GM12878 (cell line): Measurements from ENCODE around the gene NUAK1. TPM values are rescaled to one million over a fixed set of nuclear protein-coding genes. Genes with fewer than 3 reads are reported as not detected.

Experiments used
- ATAC-seq: fragments of 200-7000 bp; cut with Tn5 transposase; 3 replicates; pipeline ENCODE4 v1.9.1; 2020; ENCODE audit warnings: mild to moderate bottlenecking, moderate library complexity
- BruUV-seq: library from RNA; stranded (reverse); fragments of 400-500 nt; replicated peaks from 2 replicates; lab custom pipeline; 2021; lab: Mats Ljungman, UMichigan
- CTCF ChIA-PET: fragments of 300-600 bp; sonication (Branson Sonifier 250); formaldehyde crosslinking; extraction: SDS; loops from one replicate; lab custom pipeline; 2021; ENCODE audit warnings: inconsistent platforms; lab: Yijun Ruan, JAX
- POLR2A ChIA-PET: fragments of 350-600 bp; formaldehyde crosslinking; extraction: SDS; loops from one replicate; lab custom pipeline; 2021; ENCODE audit warnings: inconsistent platforms; lab: Charles Lee
- RAD21 ChIA-PET: fragments of 300-600 bp; sonication (Branson Sonifier 250); formaldehyde crosslinking; loops from one replicate; lab custom pipeline; 2023; ENCODE audit warnings: antibody characterized with exemption; ENCODE audit not compliant: unreplicated experiment; lab: Charles Lee
- SMC1A ChIA-PET: fragments of 300-600 bp; sonication (Branson Sonifier 250); formaldehyde crosslinking; loops from one replicate; lab custom pipeline; 2023; ENCODE audit not compliant: unreplicated experiment, uncharacterized antibody; lab: Charles Lee
- DNase-seq: peaks from one replicate; pipeline ENCODE4 v3.0.0-alpha.2; 2011; ENCODE audit warnings: low read depth, low spot score
- FAIRE-seq: peaks from 3 replicates; lab custom pipeline; 2011; peaks lifted over from hg19 to GRCh38; lab: Jason Lieb, UNC
- H2AFZ ChIP-seq: 2 replicates; pipeline ENCODE4 v1.6.0; 2011; ENCODE audit warnings: low read depth, low read length, control low read depth; ENCODE audit not compliant: control insufficient read depth
- H3K27ac ChIP-seq: 2 replicates; pipeline ENCODE4 v1.5.1; 2011; ENCODE audit warnings: control low read depth; ENCODE audit not compliant: control insufficient read depth, insufficient read depth
- H3K27me3 ChIP-seq, 2 experiments: replicated peaks in 1 of 2; 2 replicates each; pipeline versions ENCODE4 v1.6.0 to v1.6.1; 2011; ENCODE audit warnings: low read length in 1 of 2; ENCODE audit not compliant: control insufficient read depth in 2 of 2, insufficient read depth in 2 of 2
- H3K36me3 ChIP-seq, 2 experiments: 2 replicates each; pipeline ENCODE4 v1.5.1; 2011; ENCODE audit warnings: low read length in 1 of 2; ENCODE audit not compliant: control insufficient read depth in 2 of 2, insufficient read depth in 2 of 2
- H3K4me1 ChIP-seq: 2 replicates; pipeline ENCODE4 v1.6.1; 2011; ENCODE audit warnings: mild to moderate bottlenecking, low read length, moderate library complexity, mixed read lengths; ENCODE audit not compliant: control insufficient read depth, insufficient read depth
- H3K4me2 ChIP-seq: 2 replicates; pipeline ENCODE4 v1.6.0; 2011; ENCODE audit warnings: control low read depth; ENCODE audit not compliant: control insufficient read depth, insufficient read depth
- H3K4me3 ChIP-seq: fragments of 200-600 bp; sonication (generic); 2 replicates; pipeline ENCODE4 v1.5.1; 2016
- H3K79me2 ChIP-seq: 2 replicates; pipeline ENCODE4 v1.6.0; 2011; ENCODE audit warnings: low read length; ENCODE audit not compliant: control insufficient read depth, insufficient read depth
- H3K9ac ChIP-seq: 2 replicates; pipeline ENCODE4 v1.8.0; 2011; ENCODE audit warnings: low read length, control low read depth, mixed read lengths; ENCODE audit not compliant: control insufficient read depth, insufficient read depth
- H3K9me3 ChIP-seq: replicated peaks from 3 replicates; pipeline ENCODE4 v1.5.1; 2011; ENCODE audit warnings: mild to moderate bottlenecking, low read length; ENCODE audit not compliant: control insufficient read depth, insufficient read depth
- H4K20me1 ChIP-seq: 2 replicates; pipeline ENCODE4 v1.6.0; 2011; ENCODE audit not compliant: control insufficient read depth, insufficient read depth
- BHLHE40 ChIP-seq, 2 experiments: fragments of 450-650 bp in 1 of 2; IDR thresholded peaks; 2 replicates each; pipeline ENCODE4 v1.6.1; 2011 to 2017; ENCODE audit warnings: low read depth in 2 of 2, borderline replicate concordance in 1 of 2, improper control_type of control experiment in 1 of 2, low read length in 1 of 2, mild to moderate bottlenecking in 1 of 2
- MXI1 ChIP-seq: fragments of 150-350 bp; IDR thresholded peaks from 2 replicates; pipeline ENCODE4 v1.6.1; 2011; ENCODE audit warnings: low read depth, mild to moderate bottlenecking, inconsistent platforms, low read length, improper control_type of control experiment
- TCF3 ChIP-seq: IDR thresholded peaks from 2 replicates; pipeline ENCODE4 v1.6.1; 2012; ENCODE audit warnings: low read depth, mild to moderate bottlenecking, low read length, borderline replicate concordance; ENCODE audit not compliant: insufficient read depth
- YBX1 ChIP-seq: fragments of 450-650 bp; IDR thresholded peaks from 2 replicates; pipeline ENCODE4 v1.6.1; 2016; ENCODE audit warnings: antibody characterized with exemption
- WGBS: methylation state at CpG from one replicate; pipeline ENCODE4 v1.1.6; 2016; ENCODE audit warnings: low lambda C conversion rate; ENCODE audit not compliant: insufficient replicate concordance, insufficient coverage; ENCODE audit errors: missing lambda C conversion rate; 5-methylcytosine and 5-hydroxymethylcytosine counted together
- in situ Hi-C: fragments of 300-500 bp; cut with MboI; formaldehyde crosslinking; loops from 9 replicates; pipeline ENCODE4 v1.14.3; 2018; ENCODE audit warnings: mixed read lengths
- intact Hi-C: fragments of 100-400 bp; cut with micrococcal nuclease; formaldehyde crosslinking; loops from one replicate; pipeline ENCODE4 v1.14.2; 2022; ENCODE audit not compliant: unreplicated experiment
- polyA plus RNA-seq, 11 experiments: library from polyadenylated mRNA; depleted of rRNA in 4 of 11; unstranded in 6 of 11; stranded (reverse) in 5 of 11; fragments of >200 nt; fragmentation: Nextera tagmentation in 4 of 11; fragmentation: Illumina TruSeq in 1 of 11; extraction: Ambion mirVana in 4 of 11; extraction: Trizol in 1 of 11; gene quantifications; 1 replicate in 1 of 11; 2 replicates in 10 of 11; pipeline versions ENCODE4 v1.2.1 to v1.2.3, GENCODE V29; 2011 to 2016; ENCODE audit warnings: inconsistent platforms in 2 of 11, missing spikeins in 2 of 11, low read depth in 1 of 11
- total RNA-seq, 4 experiments: library from RNA; depleted of rRNA in 3 of 4; stranded (reverse); fragments of >200 nt in 3 of 4; fragmentation: Illumina TruSeq in 1 of 4; extraction: Trizol in 1 of 4; gene quantifications; 2 replicates each; pipeline versions ENCODE4 v1.2.1 to v1.2.3, GENCODE V29; 2013 to 2021
- TF ChIP-seq, protein P1 (sequence below): IDR thresholded peaks from 2 replicates; pipeline ENCODE4 v1.6.1; 2012; ENCODE audit warnings: low read depth, low read length, improper control_type of control experiment
- TF ChIP-seq, protein P2 (sequence below): fragments of 450-650 bp; conservative IDR thresholded peaks from 2 replicates; pipeline ENCODE4 v1.6.1; 2017; ENCODE audit warnings: mild to moderate bottlenecking, moderate library complexity

NUAK1 gene
- total and polyA plus RNA-seq, 10 of the 15 experiments (the other 5 are each of a cell fraction or from before 2014, with no cell fraction given): 0.03 to 0.42 (median 0.08) TPM; not detected in 2

DNA sequence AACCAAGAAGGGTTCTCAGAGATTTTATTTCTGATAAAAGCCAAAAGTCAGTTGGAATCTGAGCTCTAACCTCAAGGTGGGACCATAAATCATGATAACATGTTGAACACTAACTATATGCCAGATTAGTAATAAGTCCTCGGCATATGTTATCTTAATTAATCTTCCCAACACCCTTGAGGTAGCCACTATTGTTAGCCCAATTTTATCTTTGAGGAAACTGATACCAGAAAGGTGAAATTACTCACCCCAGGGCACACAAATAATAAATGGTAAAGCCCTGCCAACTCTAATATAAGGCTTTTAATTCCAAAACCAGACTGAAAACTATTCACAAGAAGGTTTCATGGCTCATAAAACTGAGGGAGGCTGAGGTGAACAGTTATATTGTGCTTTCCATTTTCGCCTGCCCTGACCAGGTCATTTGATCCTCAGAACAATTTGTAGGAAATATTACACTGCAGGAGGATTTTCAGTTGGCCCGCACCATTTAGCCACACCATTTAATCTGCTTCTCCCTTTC lies 16.1 kb upstream of the NUAK1 start:
- no peaks in the 10 kb centered on the region for H3K4me1 ChIP-seq
- no peak overlapping the region for H3K27ac ChIP-seq
- CTCF ChIA-PET: interaction anchor here (0.7 to 1.0 kb wide), 2 partner anchors 16 to 735 kb away, joined by 4 to 5 read pairs; no protein-coding TSS in a partner anchor
- DNase-seq (no peak), FAIRE-seq (no peak), ATAC-seq (no peak)
- no peaks in the 10 kb centered on the region; a peak in 2 of 4 replicates for H3K27me3 ChIP-seq
- no peaks in the 10 kb centered on the region for H3K79me2 ChIP-seq
- RAD21 ChIA-PET: no interaction called here
- no peak overlapping the region for H3K4me3 ChIP-seq
- SMC1A ChIA-PET: interaction anchor here (0.9 kb wide), 1 partner anchor 18 kb away, joined by 3 read pairs; no protein-coding TSS in a partner anchor
- POLR2A ChIA-PET: no interaction called here
- H3K36me3 ChIP-seq: no peaks in the 10 kb centered on the region
- TF ChIP-seq YBX1: no peak
- no peak overlapping the region for H3K4me2 ChIP-seq
- no peaks in the 10 kb centered on the region for H4K20me1 ChIP-seq
- in situ Hi-C loops: no loop called here
- intact Hi-C loops: no loop called here
- BruUV-seq: no TSS peak
- no peak overlapping the region for H3K9ac ChIP-seq
- H3K9me3 ChIP-seq: no peaks in the 10 kb centered on the region
- H2AFZ ChIP-seq: no peak overlapping the region
- 35% methylated on average over 3 of the region's 3 CpGs for WGBS

- no peak for FAIRE-seq
Observed at GRCh38 chr12:106152334-106152733, 13.6 kb upstream of the NUAK1 start.

More at GRCh38 chr12:106152334-106152733, 13.6 kb upstream of the NUAK1 start:
- H3K4me1 ChIP-seq: no peaks in the 10 kb centered on the region
- H3K27ac ChIP-seq: no peak overlapping the region
- H3K36me3 ChIP-seq: no peaks in the 10 kb centered on the region
- intact Hi-C loops (no loop called here), in situ Hi-C loops (no loop called here)
- no peak for DNase-seq
- no peaks in the 10 kb centered on the region for H3K79me2 ChIP-seq
- 23% methylated on average over 4 of the region's 4 CpGs for WGBS
- CTCF ChIA-PET: interaction anchor here (1.1 to 1.2 kb wide), 2 partner anchors 16 to 38 kb away, joined by 3 to 4 read pairs; no protein-coding TSS in a partner anchor
- RAD21 ChIA-PET: no interaction called here
- no peaks in the 10 kb centered on the region for H3K9me3 ChIP-seq
- no peak overlapping the region for H3K4me2 ChIP-seq
- POLR2A ChIA-PET: no interaction called here
- H4K20me1 ChIP-seq: no peaks in the 10 kb centered on the region
- no peak overlapping the region for H3K4me3 ChIP-seq
- BruUV-seq: no TSS peak
- SMC1A ChIA-PET: no interaction called here
- H3K27me3 ChIP-seq: no peaks in the 10 kb centered on the region; a peak in 2 of 4 replicates
- H2AFZ ChIP-seq: no peak overlapping the region
- TF ChIP-seq, protein P1, sequence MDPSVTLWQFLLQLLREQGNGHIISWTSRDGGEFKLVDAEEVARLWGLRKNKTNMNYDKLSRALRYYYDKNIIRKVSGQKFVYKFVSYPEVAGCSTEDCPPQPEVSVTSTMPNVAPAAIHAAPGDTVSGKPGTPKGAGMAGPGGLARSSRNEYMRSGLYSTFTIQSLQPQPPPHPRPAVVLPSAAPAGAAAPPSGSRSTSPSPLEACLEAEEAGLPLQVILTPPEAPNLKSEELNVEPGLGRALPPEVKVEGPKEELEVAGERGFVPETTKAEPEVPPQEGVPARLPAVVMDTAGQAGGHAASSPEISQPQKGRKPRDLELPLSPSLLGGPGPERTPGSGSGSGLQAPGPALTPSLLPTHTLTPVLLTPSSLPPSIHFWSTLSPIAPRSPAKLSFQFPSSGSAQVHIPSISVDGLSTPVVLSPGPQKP: no peak
- TF ChIP-seq BHLHE40 (IDR thresholded peaks at IDR 0.05; ENCODE audit: borderline replicate concordance in 1 of 2, low read depth in 2 of 2, low read length in 1 of 2): no peak
- TF ChIP-seq, protein P2, sequence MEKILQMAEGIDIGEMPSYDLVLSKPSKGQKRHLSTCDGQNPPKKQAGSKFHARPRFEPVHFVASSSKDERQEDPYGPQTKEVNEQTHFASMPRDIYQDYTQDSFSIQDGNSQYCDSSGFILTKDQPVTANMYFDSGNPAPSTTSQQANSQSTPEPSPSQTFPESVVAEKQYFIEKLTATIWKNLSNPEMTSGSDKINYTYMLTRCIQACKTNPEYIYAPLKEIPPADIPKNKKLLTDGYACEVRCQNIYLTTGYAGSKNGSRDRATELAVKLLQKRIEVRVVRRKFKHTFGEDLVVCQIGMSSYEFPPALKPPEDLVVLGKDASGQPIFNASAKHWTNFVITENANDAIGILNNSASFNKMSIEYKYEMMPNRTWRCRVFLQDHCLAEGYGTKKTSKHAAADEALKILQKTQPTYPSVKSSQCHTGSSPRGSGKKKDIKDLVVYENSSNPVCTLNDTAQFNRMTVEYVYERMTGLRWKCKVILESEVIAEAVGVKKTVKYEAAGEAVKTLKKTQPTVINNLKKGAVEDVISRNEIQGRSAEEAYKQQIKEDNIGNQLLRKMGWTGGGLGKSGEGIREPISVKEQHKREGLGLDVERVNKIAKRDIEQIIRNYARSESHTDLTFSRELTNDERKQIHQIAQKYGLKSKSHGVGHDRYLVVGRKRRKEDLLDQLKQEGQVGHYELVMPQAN: no peak
- no peak for TF ChIP-seq MXI1
- no peak for TF ChIP-seq TCF3
- no peak overlapping the region for H3K9ac ChIP-seq
- no peak for ATAC-seq
